Kidney epithelial cell (primary cell): Measurements from ENCODE around the gene IGFN1. TPM values are rescaled to one million over a fixed set of nuclear protein-coding genes. Genes with fewer than 3 reads are reported as not detected.

Experiments
- DNase-seq: peaks from one replicate; pipeline ENCODE4 v3.0.0-alpha.2; 2010; ENCODE audit warnings: low read depth
- H3K27me3 ChIP-seq: 2 replicates; pipeline ENCODE4 v1.6.0; 2011; ENCODE audit warnings: low read length; ENCODE audit not compliant: control insufficient read depth, insufficient read depth
- H3K36me3 ChIP-seq: 2 replicates; pipeline ENCODE4 v1.5.1; 2011; ENCODE audit warnings: low read length; ENCODE audit not compliant: control insufficient read depth, insufficient read depth
- H3K4me3 ChIP-seq: 2 replicates; pipeline ENCODE4 v1.5.1; 2011; ENCODE audit warnings: low read depth, mild to moderate bottlenecking, control low read depth, low read length
- CTCF ChIP-seq: IDR thresholded peaks from 2 replicates; pipeline ENCODE4 v1.5.1; 2011; ENCODE audit warnings: mild to moderate bottlenecking, moderate library complexity, low read length, control low read depth, inconsistent platforms; ENCODE audit not compliant: insufficient read depth, poor library complexity, severe bottlenecking
- total RNA-seq: library from RNA; depleted of rRNA; stranded (reverse); fragments of >200 nt; gene quantifications from 2 replicates; pipeline ENCODE4 v1.2.3, GENCODE V29; 2015

IGFN1 gene
- total RNA-seq, 1 donor from 2014 or later = 0.54 TPM

- Histone ChIP-seq H3K4me3 (no peak overlapping the region), H3K27me3 (no peaks in the 10 kb centered on the region), H3K36me3 (no peaks in the 10 kb centered on the region)
- no peak for TF ChIP-seq CTCF
- no peak for DNase-seq
Measured at GRCh38 chr1:201260648-201261311, 70.2 kb downstream of the IGFN1 start.

GRCh38 chr1:201261771-201262547 lies 71.3 kb downstream of the IGFN1 start:
- H3K36me3 ChIP-seq = no peaks in the 10 kb centered on the region
- no peak for TF ChIP-seq CTCF
- H3K4me3 ChIP-seq = no peak overlapping the region
- H3K27me3 ChIP-seq = no peaks in the 10 kb centered on the region
- no peak for DNase-seq

- no peak for TF ChIP-seq CTCF
- Histone ChIP-seq H3K4me3 (no peak overlapping the region), H3K27me3 (no peaks in the 10 kb centered on the region), H3K36me3 (no peaks in the 10 kb centered on the region)
- no peak for DNase-seq
Measured at GRCh38 chr1:201262963-201263608, 72.5 kb downstream of the IGFN1 start.

GRCh38 chr1:201264072-201264471 lies 73.4 kb downstream of the IGFN1 start:
- DNase-seq = no peak
- Histone ChIP-seq H3K4me3 (no peak overlapping the region), H3K36me3 (no peaks in the 10 kb centered on the region), H3K27me3 (no peaks in the 10 kb centered on the region)
- TF ChIP-seq CTCF = no peak

GRCh38 chr1:201264554-201264953 lies 73.9 kb downstream of the IGFN1 start:
- no peak for TF ChIP-seq CTCF

More at GRCh38 chr1:201264554-201264953, 73.9 kb downstream of the IGFN1 start:
- no peaks in the 10 kb centered on the region for H3K27me3 ChIP-seq
- no peak for DNase-seq
- H3K4me3 ChIP-seq = no peak overlapping the region
- no peaks in the 10 kb centered on the region for H3K36me3 ChIP-seq
